Activated naive CD4-positive, alpha-beta T cell treated with anti-CD3 and anti-CD28 coated beads, Interleukin-2, amount 10 ng/mL, durations not matched to agents 7 days and 5 days (primary cell): ENCODE data around the gene OTULINL.

Source experiments
- CTCF ChIA-PET: fragments of 350-600 bp; sonication (Branson Sonifier 250); formaldehyde crosslinking; loops from one replicate; lab custom pipeline; 2021; ENCODE audit warnings: antibody characterized with exemption; lab: Charles Lee
- DNase-seq: peaks from one replicate; pipeline ENCODE4 v3.0.0-alpha.2; 2020
- H3K27ac Mint-ChIP-seq: one replicate; pipeline ENCODE4 v1.8.0; 2021; ENCODE audit warnings: mild to moderate bottlenecking, moderate library complexity, mixed read lengths
- H3K27me3 Mint-ChIP-seq: one replicate; pipeline ENCODE4 v1.8.0; 2021; ENCODE audit warnings: mild to moderate bottlenecking, mixed read lengths
- H3K36me3 Mint-ChIP-seq: one replicate; pipeline ENCODE4 v1.8.0; 2021; ENCODE audit warnings: mixed read lengths
- H3K4me1 Mint-ChIP-seq: one replicate; pipeline ENCODE4 v1.8.0; 2021; ENCODE audit warnings: mixed read lengths
- H3K4me3 Mint-ChIP-seq: one replicate; pipeline ENCODE4 v1.8.0; 2021; ENCODE audit warnings: mild to moderate bottlenecking, moderate library complexity, mixed read lengths
- H3K9me3 Mint-ChIP-seq: one replicate; pipeline ENCODE4 v1.8.0; 2021; ENCODE audit warnings: mixed read lengths

The OTULINL gene

GRCh38 chr5:14581891-14582796 is 552 bp downstream of the OTULINL start:
- Mint-ChIP-seq H3K9me3 (peaks cover 4% of the 10 kb centered on the region), H3K27me3 (peaks cover 25% of the 10 kb centered on the region), H3K36me3 (peaks cover 27% of the 10 kb centered on the region), H3K4me1 (peaks cover 42% of the 10 kb centered on the region), H3K4me3 (peak overlapping the region; percentile 84), H3K27ac (peak overlapping the region; percentile 88)
- peak; percentile 90 for DNase-seq
- CTCF ChIA-PET = interaction anchor here (1.0 to 2.3 kb wide), 6 partner anchors 10 to 230 kb away, joined by 3 to 15 read pairs (median 4); no protein-coding TSS in a partner anchor

DNA sequence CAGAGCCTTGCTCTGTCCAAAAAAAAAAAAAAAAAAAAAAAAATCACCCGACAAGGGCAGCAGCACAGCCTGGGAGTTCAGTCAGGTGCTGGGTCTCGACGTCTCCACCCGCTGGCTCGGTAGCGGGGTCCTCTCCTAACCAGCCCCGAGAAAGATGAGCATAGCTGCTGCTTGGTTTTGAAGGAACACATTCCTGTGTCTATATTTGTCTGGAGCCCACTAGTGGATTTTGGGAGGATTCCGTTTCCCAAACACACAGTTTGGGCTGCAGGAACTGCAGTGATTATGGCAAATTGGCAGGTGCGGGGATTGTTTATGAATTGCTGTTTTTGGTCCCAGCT is 1.2 kb downstream of the OTULINL start:
- H3K36me3 Mint-ChIP-seq = peaks cover 31% of the 10 kb centered on the region
- DNase-seq = no peak
- H3K4me3 Mint-ChIP-seq = peak overlapping the region; percentile 84
- H3K27ac Mint-ChIP-seq = peak overlapping the region; percentile 88
- peaks cover 3% of the 10 kb centered on the region for H3K9me3 Mint-ChIP-seq
- CTCF ChIA-PET = interaction anchor here (1.0 to 2.3 kb wide), 6 partner anchors 9 to 231 kb away, joined by 3 to 15 read pairs (median 4); no protein-coding TSS in a partner anchor
- peaks cover 25% of the 10 kb centered on the region for H3K27me3 Mint-ChIP-seq
- peaks cover 46% of the 10 kb centered on the region for H3K4me1 Mint-ChIP-seq

DNA sequence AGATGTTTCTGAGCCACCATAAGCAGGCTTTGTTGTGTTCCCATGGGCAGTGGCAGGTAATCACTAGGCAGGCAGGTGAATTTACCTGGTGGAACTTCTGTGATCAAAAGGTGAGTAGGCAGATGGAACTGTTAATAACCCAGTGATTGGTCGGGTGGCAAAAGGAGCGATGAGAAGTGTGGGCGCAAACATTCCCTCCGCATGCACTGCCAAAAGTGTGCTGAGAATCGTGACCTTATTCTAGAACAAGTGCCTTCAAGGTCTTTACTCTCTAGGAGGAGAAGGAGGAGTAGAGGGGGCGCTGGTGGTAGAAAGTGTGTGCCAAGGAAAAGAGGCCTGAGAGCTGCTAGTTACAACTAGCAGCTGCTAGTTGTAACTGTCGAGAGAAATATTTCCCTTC is 3.3 kb downstream of the OTULINL start:
- peaks cover 61% of the 10 kb centered on the region for H3K4me1 Mint-ChIP-seq
- DNase-seq = no peak
- no peak overlapping the region for H3K4me3 Mint-ChIP-seq
- no peak overlapping the region for H3K27ac Mint-ChIP-seq
- H3K27me3 Mint-ChIP-seq = peaks cover 10% of the 10 kb centered on the region
- H3K9me3 Mint-ChIP-seq = no peaks in the 10 kb centered on the region
- peaks cover 43% of the 10 kb centered on the region for H3K36me3 Mint-ChIP-seq
- CTCF ChIA-PET = interaction anchor here (1.7 to 1.9 kb wide), 2 partner anchors 8 to 184 kb away, joined by 4 to 6 read pairs; no protein-coding TSS in a partner anchor

DNA sequence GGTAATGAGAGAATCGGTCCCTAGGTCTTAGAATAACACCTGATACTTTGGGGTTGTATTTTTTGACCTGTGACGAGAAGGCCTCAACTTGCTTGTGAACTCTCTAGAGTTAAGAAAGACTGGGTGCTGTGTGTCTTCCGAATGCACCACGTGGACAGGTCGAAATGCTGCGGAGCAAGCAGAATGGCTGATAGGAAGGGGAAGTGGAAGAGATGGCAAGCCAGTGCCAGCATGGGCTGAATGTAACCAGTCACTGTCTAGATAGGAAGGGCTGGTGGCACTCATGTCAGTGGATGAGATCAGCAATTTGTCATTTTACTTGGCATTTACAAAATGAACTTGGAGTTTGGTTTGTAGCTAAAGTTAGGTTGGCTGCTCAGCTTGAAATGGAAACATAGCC is 5.6 kb downstream of the OTULINL start:
- no peak overlapping the region for H3K4me3 Mint-ChIP-seq

DNA sequence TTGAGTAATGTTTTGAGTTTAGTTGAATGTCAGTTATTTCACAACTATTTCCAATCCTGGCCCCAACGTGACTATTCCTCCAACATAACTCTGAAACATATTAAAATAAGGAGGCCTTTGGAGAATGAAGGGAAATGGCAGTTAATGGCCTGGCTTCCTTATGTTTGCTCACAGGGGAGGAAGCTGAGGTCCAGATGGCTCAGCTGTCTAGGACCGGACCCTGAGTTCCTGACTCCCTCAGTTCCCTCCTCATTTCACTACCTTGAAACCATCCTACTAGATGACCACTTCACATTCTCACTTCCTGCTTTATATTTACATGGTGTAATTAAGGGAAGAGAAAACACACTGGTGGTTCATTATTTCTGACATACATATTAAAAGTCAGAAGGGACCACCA is 6.6 kb downstream of the OTULINL start:
- CTCF ChIA-PET = interaction anchor here (1.5 kb wide), 1 partner anchor 60 kb away, joined by 3 read pairs; no protein-coding TSS in a partner anchor
- Mint-ChIP-seq H3K27ac (no peak overlapping the region), H3K9me3 (no peaks in the 10 kb centered on the region), H3K4me1 (peaks cover 78% of the 10 kb centered on the region), H3K4me3 (no peak overlapping the region), H3K27me3 (no peaks in the 10 kb centered on the region), H3K36me3 (peaks cover 52% of the 10 kb centered on the region)
- DNase-seq = no peak

More for the DNA sequence above, 5.6 kb downstream of the OTULINL start:
- no peak for DNase-seq
- Mint-ChIP-seq H3K4me1 (peaks cover 76% of the 10 kb centered on the region), H3K36me3 (peaks cover 48% of the 10 kb centered on the region), H3K9me3 (no peaks in the 10 kb centered on the region), H3K27ac (no peak overlapping the region), H3K27me3 (no peaks in the 10 kb centered on the region)
- CTCF ChIA-PET = interaction anchor here (1.5 kb wide), 1 partner anchor 61 kb away, joined by 3 read pairs; no protein-coding TSS in a partner anchor

DNA sequence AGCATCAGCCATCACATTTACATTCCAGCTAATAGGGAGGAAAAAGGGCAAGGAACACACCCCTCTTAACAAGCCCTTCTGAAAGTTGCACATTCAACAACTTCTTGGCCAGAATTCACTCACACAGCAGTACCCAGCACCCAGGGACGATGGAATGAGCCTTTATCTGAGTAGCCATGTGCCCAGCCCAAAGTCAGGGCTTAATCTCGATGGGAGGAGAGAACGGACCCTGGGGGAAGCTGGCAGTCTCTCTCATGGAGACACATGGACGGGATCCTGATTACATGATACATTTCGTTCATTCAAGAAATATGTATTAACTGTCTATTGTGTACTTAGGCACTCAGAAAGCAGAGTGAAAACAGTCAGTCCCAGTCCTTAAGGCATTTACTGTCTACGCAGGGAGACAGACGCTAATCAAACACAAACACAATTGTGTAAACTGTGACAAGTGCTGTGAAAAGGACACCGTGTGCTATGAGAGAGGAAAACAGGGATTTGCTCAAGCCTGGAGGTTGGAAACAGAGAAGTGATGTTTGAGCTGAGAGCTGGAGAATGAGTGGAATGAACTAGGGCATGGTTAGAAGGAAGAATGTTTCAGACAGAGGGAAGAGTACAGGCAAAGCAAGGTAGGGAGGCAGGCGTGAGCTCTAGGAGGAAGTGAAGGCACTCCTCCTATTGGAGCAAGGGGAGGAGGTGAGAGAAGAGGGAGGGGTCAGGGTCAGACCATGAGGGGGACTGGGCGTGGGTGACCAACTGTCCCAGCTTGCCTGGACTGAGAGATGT is 7.4 kb downstream of the OTULINL start:
- CTCF ChIA-PET = no interaction called here
- DNase-seq = no peak
- no peaks in the 10 kb centered on the region for H3K9me3 Mint-ChIP-seq
- no peaks in the 10 kb centered on the region for H3K27me3 Mint-ChIP-seq
- H3K27ac Mint-ChIP-seq = no peak overlapping the region
- peaks cover 78% of the 10 kb centered on the region for H3K4me1 Mint-ChIP-seq
- peaks cover 45% of the 10 kb centered on the region for H3K36me3 Mint-ChIP-seq
- H3K4me3 Mint-ChIP-seq = no peak overlapping the region

DNA sequence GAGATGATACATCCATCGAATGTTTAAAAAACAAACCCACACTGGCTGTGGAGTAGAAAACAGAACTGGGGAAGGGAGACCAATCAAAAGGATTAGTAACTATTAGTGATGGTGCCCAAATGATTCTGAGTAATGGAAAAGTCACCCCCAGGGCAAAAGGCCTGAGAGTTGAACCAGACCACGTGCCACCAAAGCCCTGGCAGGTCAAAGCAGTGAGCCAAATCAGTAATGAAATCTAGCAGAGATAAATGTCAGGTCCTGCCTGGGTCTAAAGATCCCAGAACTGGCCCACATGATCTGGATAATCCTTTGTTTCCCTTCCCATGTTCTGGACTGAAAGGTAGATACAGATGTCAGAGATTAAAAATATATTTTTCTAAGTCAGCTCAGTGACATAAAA is 9.4 kb downstream of the OTULINL start:
- H3K27ac Mint-ChIP-seq = no peak overlapping the region
- CTCF ChIA-PET = interaction anchor here (0.6 to 4.5 kb wide), 3 partner anchors 9 to 452 kb away, joined by 3 to 15 read pairs (median 4); no protein-coding TSS in a partner anchor
- H3K27me3 Mint-ChIP-seq = no peaks in the 10 kb centered on the region
- no peaks in the 10 kb centered on the region for H3K9me3 Mint-ChIP-seq
- peaks cover 32% of the 10 kb centered on the region for H3K36me3 Mint-ChIP-seq
- DNase-seq = no peak
- H3K4me3 Mint-ChIP-seq = no peak overlapping the region
- H3K4me1 Mint-ChIP-seq = peaks cover 80% of the 10 kb centered on the region

- DNase-seq = no peak
- Mint-ChIP-seq H3K4me3 (no peak overlapping the region), H3K36me3 (peaks cover 37% of the 10 kb centered on the region), H3K27ac (peak overlapping the region; percentile 50), H3K9me3 (no peaks in the 10 kb centered on the region), H3K4me1 (peaks cover 84% of the 10 kb centered on the region), H3K27me3 (no peaks in the 10 kb centered on the region)
- CTCF ChIA-PET = interaction anchor here (1.4 to 4.5 kb wide), 2 partner anchors 9 to 57 kb away, joined by 4 to 15 read pairs; no protein-coding TSS in a partner anchor
These were observed 10.0 kb downstream of the OTULINL start for GRCh38 chr5:14591548-14591947.

DNA sequence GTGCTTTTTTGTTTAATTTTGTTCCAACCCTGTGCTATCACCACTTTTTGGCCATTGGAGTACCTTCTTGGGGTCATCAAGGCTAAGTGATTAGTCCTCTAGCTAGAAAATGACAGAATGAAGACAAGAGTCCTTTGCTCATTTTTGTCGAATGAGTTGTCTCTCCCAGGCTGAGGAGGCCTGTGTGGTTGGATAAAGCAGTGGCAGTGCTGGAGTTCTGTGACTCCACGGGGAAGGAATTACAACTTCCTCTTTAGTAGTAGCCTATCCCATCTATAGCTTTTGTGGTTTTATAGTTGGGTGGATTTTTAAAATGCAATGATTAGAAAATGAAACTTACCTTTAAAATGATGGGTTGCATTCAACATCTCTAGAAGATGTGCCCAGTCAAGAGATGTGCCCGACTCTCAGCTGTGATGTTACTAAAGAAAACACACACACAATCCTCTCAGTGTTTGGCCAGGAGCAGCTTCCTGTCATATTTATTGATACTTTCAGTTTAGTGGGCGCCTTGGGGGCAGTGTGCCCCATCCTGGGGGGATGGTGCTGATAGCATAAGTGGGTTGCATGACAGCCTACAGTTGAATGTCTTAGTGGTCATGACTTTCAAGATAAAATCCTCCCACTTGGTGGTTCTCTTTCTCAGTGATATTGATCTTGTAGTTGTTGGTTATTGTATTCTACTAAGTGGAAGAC is 11.9 kb downstream of the OTULINL start:
- H3K4me1 Mint-ChIP-seq = peaks cover 90% of the 10 kb centered on the region
- H3K27me3 Mint-ChIP-seq = no peaks in the 10 kb centered on the region
- no peaks in the 10 kb centered on the region for H3K9me3 Mint-ChIP-seq
- H3K36me3 Mint-ChIP-seq = peaks cover 36% of the 10 kb centered on the region
- peak overlapping the region; percentile 19 for H3K4me3 Mint-ChIP-seq
- peak overlapping the region; percentile 99 for H3K27ac Mint-ChIP-seq
- CTCF ChIA-PET = interaction anchor here (0.6 to 4.5 kb wide), 5 partner anchors 9 to 200 kb away, joined by 3 to 15 read pairs (median 4); no protein-coding TSS in a partner anchor
- DNase-seq = peak; percentile 63

DNA sequence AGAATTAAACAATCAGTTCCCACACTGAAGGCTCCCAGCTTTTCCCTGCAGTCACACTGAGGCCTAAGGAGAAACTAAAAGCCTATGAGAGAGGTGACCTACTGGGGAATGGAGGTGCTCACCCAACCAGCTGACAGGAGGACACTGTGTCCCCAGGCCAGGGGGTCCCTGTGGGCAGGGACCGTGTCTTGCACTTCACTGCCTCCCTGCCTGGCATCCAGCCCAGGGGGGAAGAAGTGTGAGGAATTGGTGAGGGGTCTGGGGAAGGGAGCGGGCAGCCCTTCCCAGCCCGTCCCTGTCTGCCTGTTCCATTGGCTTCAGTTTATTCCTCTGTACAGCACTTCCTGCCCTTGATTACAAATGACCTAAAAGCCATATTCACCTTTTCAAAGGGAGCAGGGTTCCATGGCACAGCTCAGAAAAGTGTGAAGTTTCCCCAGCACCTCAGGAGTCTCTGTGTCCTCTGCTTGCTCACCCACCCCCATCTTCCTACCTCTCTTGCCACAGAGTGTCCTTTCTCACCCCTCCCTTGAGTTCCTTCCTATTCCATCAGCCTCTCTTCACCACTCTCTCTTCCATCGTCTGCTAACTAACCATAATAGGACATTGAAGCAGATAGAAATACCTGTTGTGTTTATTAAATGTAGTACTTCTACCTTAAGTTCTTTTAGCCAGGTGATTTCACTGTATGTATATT is 12.9 kb downstream of the OTULINL start:
- CTCF ChIA-PET = no interaction called here
- Mint-ChIP-seq H3K36me3 (peaks cover 30% of the 10 kb centered on the region), H3K27ac (peak overlapping the region; percentile 99), H3K9me3 (no peaks in the 10 kb centered on the region), H3K4me1 (peaks cover 83% of the 10 kb centered on the region), H3K4me3 (peak overlapping the region; percentile 63), H3K27me3 (no peaks in the 10 kb centered on the region)
- peak; percentile 26 for DNase-seq

DNA sequence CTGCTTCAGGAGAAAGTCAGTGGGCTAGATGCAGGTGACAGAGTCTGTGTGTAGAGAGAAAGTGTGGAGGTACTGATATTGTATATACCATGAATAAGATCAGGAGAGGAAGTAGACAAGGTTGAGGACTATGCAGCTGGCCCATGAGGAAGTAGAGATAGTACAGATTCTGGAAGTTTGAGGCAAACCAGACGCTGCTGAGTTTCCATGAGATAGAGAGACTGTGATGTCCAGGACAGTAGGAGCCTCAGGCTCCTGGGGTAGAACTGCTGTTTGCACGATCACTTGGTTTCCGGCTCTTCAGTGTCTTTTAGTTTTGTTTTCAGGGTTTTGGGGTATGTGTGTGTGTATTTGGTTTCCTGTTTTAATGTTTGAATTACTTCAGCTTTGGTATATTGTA is 13.6 kb downstream of the OTULINL start:
- Mint-ChIP-seq H3K36me3 (peaks cover 35% of the 10 kb centered on the region), H3K4me1 (peaks cover 87% of the 10 kb centered on the region), H3K4me3 (peak overlapping the region; percentile 63), H3K27me3 (no peaks in the 10 kb centered on the region), H3K9me3 (no peaks in the 10 kb centered on the region), H3K27ac (peak overlapping the region; percentile 99)
- CTCF ChIA-PET = interaction anchor here (0.7 kb wide), 1 partner anchor 11 kb away, joined by 3 read pairs; no protein-coding TSS in a partner anchor
- peak; percentile 64 for DNase-seq

GRCh38 chr5:14595891-14596290 is 14.3 kb downstream of the OTULINL start:
- peaks cover 84% of the 10 kb centered on the region for H3K4me1 Mint-ChIP-seq
- DNase-seq = no peak
- CTCF ChIA-PET = no interaction called here
- H3K36me3 Mint-ChIP-seq = peaks cover 34% of the 10 kb centered on the region
- no peaks in the 10 kb centered on the region for H3K27me3 Mint-ChIP-seq
- peak overlapping the region; percentile 99 for H3K27ac Mint-ChIP-seq
- peak overlapping the region; percentile 48 for H3K4me3 Mint-ChIP-seq
- no peaks in the 10 kb centered on the region for H3K9me3 Mint-ChIP-seq

- H3K4me1 Mint-ChIP-seq = peaks cover 78% of the 10 kb centered on the region
- CTCF ChIA-PET = no interaction called here
- DNase-seq = no peak
- H3K36me3 Mint-ChIP-seq = peaks cover 42% of the 10 kb centered on the region
- H3K27me3 Mint-ChIP-seq = no peaks in the 10 kb centered on the region
- H3K4me3 Mint-ChIP-seq = no peak overlapping the region
- H3K9me3 Mint-ChIP-seq = no peaks in the 10 kb centered on the region
- peak overlapping the region; percentile 56 for H3K27ac Mint-ChIP-seq
These were observed 15.5 kb downstream of the OTULINL start for GRCh38 chr5:14597080-14597479.
